ENCODE measurements around the gene AKAP12.

Gene AKAP12

DNA sequence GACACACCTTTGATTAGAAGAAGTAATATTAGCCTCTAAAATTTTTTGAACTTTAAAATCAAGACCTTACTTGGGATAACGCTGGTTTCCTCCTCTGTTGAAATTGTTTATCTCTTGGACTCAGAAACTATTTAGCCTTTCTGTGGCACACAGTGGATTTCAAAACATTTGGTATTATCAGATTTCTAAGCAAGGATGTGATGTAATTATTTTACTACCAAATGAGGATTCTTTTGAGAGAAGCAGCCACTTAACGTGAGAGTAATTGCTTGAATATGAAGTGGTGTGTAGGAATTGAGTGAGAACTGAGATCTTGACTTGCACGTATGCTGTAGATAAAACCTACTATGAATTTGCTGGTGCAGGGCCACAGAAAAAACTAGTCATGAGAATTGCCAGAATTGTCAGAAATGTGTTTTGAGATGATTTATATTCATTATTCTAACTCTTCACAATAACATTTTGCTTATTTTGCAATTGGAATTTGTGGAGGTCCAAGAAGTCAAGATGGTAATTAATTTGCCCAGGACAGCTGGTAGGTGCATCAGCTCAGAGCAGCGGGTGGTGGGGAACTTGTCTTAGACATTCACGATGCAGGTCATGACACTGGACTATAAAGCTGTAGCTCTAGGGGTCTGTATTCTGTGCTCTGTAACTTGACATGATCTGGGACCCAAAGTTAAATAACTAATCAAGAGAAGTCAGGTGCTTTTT lies 53.4 kb downstream of the AKAP12 start:
- H3K4me1 ChIP-seq (ENCODE audit: control insufficient read depth, low read length) = no peaks in the 10 kb centered on the region
- H3K36me3 ChIP-seq (ENCODE audit: control insufficient read depth, low read length) = no peaks in the 10 kb centered on the region
- H3K9me3 ChIP-seq (ENCODE audit: control insufficient read depth, insufficient read depth, low read length) = no peaks in the 10 kb centered on the region
- no peaks in the 10 kb centered on the region for H4K20me1 ChIP-seq (ENCODE audit: control insufficient read depth, insufficient read depth, low read depth, low read length)
- no peaks in the 10 kb centered on the region for H3K9me2 ChIP-seq (replicated peaks; ENCODE audit: control insufficient read depth, low read length)
- no peaks in the 10 kb centered on the region for H3F3A ChIP-seq (ENCODE audit: control insufficient read depth, insufficient read depth)
- H3K79me2 ChIP-seq (ENCODE audit: control insufficient read depth, low read length) = no peaks in the 10 kb centered on the region
- peaks cover 45% of the 10 kb centered on the region for H3K27me3 ChIP-seq (ENCODE audit: control insufficient read depth, low read length)
- TF ChIP-seq EZH2phosphoT487 (IDR thresholded peaks at IDR 0.05; ENCODE audit: borderline replicate concordance, low read length) (no peak), CTCF (IDR thresholded peaks at IDR 0.05; ENCODE audit: low read depth, low read length, poor library complexity, severe bottlenecking) (no peak)
- H3K4me3 ChIP-seq (ENCODE audit: low read length) = no peak overlapping the region
- H3K4me2 ChIP-seq (ENCODE audit: low read length) = no peak overlapping the region
- H3K27ac ChIP-seq (ENCODE audit: low read depth, low read length) = no peak overlapping the region

DNA sequence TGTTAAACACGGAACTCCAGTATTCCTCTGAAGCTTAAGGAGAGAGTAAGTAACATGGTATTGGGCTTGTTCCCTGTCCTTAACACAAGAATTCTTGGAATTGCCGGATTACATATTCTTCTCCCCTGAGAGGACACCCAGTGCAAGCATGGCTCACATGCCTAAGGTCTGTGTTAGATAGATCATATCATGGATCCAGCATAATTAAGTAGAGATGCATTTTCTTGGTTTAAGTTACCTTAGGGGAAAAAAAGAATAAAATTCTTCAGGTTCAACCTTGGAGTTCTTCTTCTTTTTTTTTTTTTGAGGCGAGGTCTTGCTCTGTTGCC lies 53.9 kb downstream of the AKAP12 start:
- H3K27ac ChIP-seq (ENCODE audit: low read depth, low read length) = no peak overlapping the region
- H3K27me3 ChIP-seq (ENCODE audit: control insufficient read depth, low read length) = peaks cover 44% of the 10 kb centered on the region
- no peaks in the 10 kb centered on the region for H3K36me3 ChIP-seq (ENCODE audit: control insufficient read depth, low read length)
- no peaks in the 10 kb centered on the region for H3K9me3 ChIP-seq (ENCODE audit: control insufficient read depth, insufficient read depth, low read length)
- H3K4me3 ChIP-seq (ENCODE audit: low read length) = no peak overlapping the region
- no peaks in the 10 kb centered on the region for H3K79me2 ChIP-seq (ENCODE audit: control insufficient read depth, low read length)
- no peaks in the 10 kb centered on the region for H3K9me2 ChIP-seq (replicated peaks; ENCODE audit: control insufficient read depth, low read length)
- H4K20me1 ChIP-seq (ENCODE audit: control insufficient read depth, insufficient read depth, low read depth, low read length) = no peaks in the 10 kb centered on the region
- H3F3A ChIP-seq (ENCODE audit: control insufficient read depth, insufficient read depth) = no peaks in the 10 kb centered on the region
- H3K4me1 ChIP-seq (ENCODE audit: control insufficient read depth, low read length) = no peaks in the 10 kb centered on the region
- H3K4me2 ChIP-seq (ENCODE audit: low read length) = no peak overlapping the region
- no peak for TF ChIP-seq EZH2phosphoT487 (IDR thresholded peaks at IDR 0.05; ENCODE audit: borderline replicate concordance, low read length)
- TF ChIP-seq CTCF (IDR thresholded peaks at IDR 0.05; ENCODE audit: low read depth, low read length, poor library complexity, severe bottlenecking) = no peak

DNA sequence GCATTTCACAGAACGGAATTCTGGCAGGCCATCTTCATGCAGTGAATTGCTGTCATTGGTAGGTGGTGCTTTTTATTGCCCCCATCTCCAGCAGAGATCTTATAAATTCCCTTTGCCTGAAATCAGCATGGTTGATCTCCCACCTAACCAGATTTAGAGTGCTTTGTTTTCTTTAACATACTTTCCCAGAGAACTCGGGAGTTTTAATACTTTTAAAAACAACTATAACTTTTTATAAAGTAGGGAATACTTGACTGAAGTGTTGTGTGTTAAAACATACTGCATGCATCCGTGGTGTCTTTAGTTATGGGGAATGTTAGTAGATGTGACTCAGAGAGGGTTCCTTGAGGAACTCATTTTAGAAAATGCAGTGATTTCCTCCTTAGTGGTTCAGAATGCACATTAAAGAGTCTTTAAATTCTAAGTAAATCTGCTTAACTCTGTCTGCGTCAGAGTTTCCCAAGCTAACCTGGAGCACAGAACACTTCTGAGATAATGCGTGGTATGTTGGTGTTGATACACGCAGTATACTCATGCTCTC lies 54.9 kb downstream of the AKAP12 start:
- H3K9me2 ChIP-seq (replicated peaks; ENCODE audit: control insufficient read depth, low read length) = no peaks in the 10 kb centered on the region
- H3K27ac ChIP-seq (ENCODE audit: low read depth, low read length) = no peak overlapping the region
- no peak for TF ChIP-seq CTCF (IDR thresholded peaks at IDR 0.05; ENCODE audit: low read depth, low read length, poor library complexity, severe bottlenecking)
- no peaks in the 10 kb centered on the region for H3F3A ChIP-seq (ENCODE audit: control insufficient read depth, insufficient read depth)
- H3K36me3 ChIP-seq (ENCODE audit: control insufficient read depth, low read length) = no peaks in the 10 kb centered on the region
- no peak overlapping the region for H3K4me3 ChIP-seq (ENCODE audit: low read length)
- no peaks in the 10 kb centered on the region for H3K9me3 ChIP-seq (ENCODE audit: control insufficient read depth, insufficient read depth, low read length)
- H3K4me2 ChIP-seq (ENCODE audit: low read length) = no peak overlapping the region
- no peaks in the 10 kb centered on the region for H3K79me2 ChIP-seq (ENCODE audit: control insufficient read depth, low read length)
- no peaks in the 10 kb centered on the region for H4K20me1 ChIP-seq (ENCODE audit: control insufficient read depth, insufficient read depth, low read depth, low read length)
- H3K4me1 ChIP-seq (ENCODE audit: control insufficient read depth, low read length) = no peaks in the 10 kb centered on the region
- H3K27me3 ChIP-seq (ENCODE audit: control insufficient read depth, low read length) = peaks cover 40% of the 10 kb centered on the region

Measured in DOHH2 (cell line).